ENCODE results near the gene SERTAD1. TPM values are rescaled to one million over a fixed set of nuclear protein-coding genes. Genes with fewer than 3 reads are reported as not detected.
"Not testable (repeated sequence)": the region's sequence is repeated elsewhere in the genome, so short reads cannot be mapped to it uniquely, and the experiment has no call there.

Gene SERTAD1, protein sequence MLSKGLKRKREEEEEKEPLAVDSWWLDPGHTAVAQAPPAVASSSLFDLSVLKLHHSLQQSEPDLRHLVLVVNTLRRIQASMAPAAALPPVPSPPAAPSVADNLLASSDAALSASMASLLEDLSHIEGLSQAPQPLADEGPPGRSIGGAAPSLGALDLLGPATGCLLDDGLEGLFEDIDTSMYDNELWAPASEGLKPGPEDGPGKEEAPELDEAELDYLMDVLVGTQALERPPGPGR
- total RNA-seq, result 4.7 TPM

DNA sequence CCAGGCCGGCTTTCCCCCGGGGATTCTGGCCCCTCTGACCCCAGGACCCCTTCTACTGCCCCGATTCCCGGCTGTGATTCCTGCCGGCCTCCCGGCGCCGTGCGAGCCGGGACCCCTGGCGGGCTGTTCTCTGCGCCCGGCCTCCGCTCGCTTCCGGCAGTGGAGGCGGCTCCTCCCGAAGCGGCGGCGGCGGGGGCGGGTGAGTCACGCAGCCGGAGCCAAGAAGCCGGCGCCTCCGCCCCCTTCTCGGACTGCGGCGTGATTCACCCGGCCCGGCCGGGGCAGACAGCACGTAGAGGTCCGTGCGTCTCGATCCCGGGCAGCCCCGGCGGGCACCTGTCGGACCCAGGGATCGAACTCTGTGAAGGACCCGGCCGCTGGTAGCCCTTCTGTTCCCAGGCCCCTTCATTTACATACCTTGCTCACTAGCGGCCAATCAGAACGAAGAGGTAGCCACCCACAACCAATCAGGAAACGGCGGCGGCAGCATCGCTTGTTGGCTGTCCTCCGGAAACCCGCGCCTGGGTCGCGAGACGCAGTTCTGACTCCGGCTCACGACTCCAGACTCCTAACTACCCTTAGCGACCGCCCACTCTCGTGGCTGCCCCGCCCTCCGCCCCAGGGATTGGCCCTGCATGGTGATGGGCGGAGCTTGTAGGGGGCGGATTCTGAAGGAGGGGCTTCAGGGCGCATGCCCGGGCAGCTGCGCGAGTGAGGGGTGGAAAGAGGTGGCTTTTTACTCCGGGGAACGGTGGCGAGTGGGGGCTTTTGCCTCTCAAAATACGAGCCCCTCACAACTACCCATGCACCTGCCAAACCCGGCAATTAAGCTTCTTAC is at the start of gene SERTAD1:
Gene SERTAD1, minus strand, starts transcription at position 543 of the 838 bp plus-strand sequence. CDS start 2,446 bp downstream, outside the sequence.
- DNase-seq (ENCODE audit: low spot score) (peak; percentile 100), ATAC-seq (peak; percentile 85)

DNA sequence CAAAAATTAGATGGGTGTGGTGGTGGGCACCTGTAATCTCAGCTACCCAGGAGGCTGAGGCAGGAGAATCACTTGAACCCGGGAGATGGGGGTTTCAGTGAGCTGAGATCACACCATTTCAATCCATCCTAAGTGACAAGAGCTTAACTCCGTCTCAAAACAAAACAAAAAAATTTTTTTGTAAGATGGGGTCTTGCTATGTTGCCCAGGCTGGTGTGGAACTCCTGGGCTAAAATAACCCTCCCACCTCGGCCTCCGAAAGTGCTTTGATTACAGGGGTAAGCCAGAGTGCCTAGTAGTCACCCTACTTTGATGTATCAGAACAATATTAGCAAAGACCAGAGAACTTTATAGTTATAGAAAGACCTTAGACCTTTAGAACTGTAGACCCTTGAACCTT is 48.9 kb upstream of the SERTAD1 start:
- no peak for DNase-seq (ENCODE audit: low spot score)
- ATAC-seq, result no peak

DNA sequence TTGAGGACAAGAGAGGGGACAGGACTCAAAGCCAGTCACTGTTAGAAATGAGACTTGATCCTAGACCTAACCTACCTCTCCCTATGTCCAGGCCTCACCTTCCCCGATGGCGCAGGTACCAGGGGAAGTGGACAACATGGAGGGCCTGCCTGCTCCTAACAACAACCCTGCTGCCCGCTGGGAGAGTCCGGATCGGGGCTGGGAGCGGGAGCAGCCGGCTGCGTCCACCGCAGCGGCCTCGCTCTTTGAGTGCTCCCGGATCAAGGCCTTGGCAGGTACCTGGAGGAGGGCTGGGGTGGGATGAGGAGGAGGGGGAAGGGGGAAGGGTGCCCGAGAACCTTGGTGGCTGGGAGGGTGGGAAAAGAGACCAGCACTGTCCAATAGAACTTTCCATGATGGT is 46.7 kb upstream of the SERTAD1 start:
- no peak for DNase-seq (ENCODE audit: low spot score)
- ATAC-seq, result no peak

DNA sequence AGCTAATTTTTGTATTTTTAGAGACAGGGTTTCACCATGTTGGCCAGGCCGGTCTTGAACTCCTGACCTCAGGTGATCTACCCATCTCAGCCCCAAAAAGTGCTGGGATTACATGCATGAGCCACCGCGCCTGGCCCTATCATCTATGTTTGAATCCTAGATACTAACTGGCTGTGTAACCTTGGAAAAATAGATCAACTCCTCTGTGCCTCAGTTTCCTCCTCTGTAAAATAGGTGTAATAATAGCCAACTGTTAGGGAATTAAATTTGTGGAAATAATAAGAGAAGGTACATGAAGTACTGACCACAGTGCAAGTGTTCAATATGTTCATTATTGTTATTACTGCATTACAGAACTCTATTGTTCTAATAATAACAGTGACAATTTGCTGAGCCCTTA is 45.3 kb upstream of the SERTAD1 start:
- no peak for ATAC-seq
- DNase-seq (ENCODE audit: low spot score), result no peak

DNA sequence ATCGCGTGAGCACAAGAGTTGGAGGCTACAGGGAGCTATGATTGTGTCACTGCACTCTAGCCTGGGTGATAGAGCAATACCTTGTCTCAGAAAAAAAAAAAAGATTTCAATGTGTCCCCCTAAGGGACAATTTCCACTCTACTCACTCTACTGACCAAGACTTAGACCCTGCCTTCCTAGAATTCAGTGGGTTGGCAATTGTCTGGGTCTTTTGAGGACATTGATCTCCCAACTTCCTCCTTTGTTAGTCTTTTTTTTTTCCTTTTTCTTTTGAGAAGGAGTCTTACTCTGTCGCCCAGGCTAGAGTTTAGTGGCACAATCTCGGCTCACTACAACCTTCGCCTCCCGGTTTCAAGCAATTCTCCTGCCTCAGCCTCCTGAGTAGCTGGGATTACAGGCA is 43.2 kb upstream of the SERTAD1 start:
- DNase-seq (ENCODE audit: low spot score) (no peak), ATAC-seq (no peak)

DNA sequence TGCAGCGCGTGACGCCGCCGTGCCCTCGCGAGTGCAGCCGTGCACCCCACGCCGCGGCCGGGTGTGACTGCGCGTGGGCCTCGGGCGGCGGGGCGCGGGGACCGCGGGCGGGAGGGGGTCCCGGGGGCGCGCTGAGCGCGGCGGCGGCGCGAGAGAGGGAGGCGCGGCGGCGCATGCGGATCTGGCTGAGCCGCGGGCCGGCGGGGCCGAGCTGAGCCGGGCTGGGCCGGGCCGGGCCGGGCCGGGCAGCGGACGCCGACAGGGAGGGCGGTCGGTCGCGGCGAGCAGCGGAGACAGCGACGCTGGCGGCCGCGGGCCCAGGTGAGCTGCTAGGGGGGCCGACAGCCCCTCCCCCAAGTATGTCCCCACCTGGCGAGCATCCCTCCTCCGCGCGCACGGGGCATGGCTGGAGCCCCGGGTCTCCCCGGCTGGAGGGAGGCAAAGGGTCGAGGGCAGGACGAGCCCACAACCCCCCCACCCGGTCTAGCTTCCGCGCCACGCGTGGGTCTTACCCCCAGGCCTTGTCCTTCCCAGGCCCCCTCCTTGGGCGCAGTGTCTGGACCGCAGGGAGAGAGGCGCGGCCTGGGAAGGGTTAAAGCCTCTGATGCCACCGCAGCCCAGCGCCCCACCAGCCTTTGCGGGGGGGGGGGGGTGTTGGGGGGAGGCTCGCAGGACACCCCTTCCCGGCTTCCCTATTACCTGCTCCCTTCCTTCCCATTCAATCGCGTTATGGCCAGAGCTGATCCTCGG is 41.4 kb upstream of the SERTAD1 start, which contains the start of gene SPTBN4:
Gene SPTBN4, plus strand, starts transcription at position 17 of the 750 bp plus-strand sequence. CDS start 5,621 bp downstream, outside the sequence.
- ATAC-seq (no peak), DNase-seq (ENCODE audit: low spot score) (no peak)

DNA sequence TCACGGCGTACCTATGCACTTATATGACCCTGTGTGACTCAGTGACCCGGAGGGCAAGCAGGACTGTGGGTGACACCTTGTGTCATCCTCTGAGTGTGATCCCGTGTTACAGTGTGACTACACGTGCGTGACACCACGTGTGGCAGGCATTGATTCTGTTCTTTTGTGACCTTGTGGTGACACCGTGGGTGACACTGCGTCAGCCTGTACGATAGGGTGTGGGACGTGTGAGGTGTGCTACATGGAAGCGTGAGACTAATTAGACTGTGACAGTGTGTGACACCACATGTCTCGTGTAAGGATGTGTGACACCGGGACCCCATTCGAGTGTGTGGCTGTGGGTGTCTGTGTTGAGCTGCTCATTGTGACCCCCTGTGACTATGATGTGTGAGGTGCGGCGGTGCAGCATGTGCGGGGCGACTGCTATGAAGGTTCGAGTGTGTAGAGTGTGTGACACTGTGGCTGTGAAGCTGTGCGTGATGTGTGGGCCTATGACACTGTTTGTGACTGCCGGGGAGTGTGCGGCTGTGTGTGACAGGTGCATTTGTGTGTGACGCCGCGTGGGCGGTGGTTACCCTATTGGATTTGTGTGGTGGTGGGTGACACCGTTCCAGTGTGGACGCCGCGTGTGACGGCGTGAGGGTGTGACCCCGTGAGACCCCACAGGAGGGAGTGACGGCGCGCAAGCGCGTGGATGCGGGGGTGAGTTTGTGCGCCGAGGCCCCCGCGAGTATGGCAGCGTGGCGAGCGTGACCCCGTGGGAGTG is 40.6 kb upstream of the SERTAD1 start:
- peak; percentile 10 for ATAC-seq
- DNase-seq (ENCODE audit: low spot score), result peak; percentile 60

DNA sequence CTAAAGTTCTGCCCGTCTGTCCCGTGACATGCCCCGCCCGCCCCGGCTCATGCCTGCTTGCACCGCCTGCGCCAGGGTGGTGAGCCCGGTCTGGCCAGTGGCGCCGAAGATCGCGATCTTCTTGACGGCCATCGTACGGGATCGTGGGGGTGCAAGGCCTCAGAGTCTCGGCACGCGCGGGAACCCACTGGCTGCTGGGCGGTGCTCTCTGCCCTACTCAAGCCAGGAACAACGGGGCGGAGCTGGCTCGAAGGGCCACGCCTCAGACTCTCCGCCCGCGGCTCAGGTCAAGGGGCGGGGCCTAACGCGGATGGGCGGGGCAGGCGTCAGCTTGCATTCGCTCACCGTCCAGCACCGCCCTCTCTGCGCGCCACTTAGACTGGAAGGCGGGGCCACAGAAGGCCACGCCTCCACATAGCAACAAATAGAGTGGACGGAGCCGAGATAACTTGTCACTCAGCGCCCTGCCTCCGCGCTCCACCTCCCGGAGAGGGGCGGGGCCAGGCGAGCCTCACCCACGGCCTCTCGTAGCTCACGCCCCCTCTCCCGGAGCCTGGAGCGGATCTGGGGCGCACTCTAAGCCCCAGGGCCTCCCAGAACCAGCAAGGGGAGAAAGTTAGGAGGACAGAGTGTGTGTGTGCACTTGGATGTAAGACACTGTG is 39.9 kb upstream of the SERTAD1 start, which contains the start of gene BLVRB:
Gene BLVRB, minus strand, starts transcription at position 189 of the 662 bp plus-strand sequence. Its CDS starts 57 bp downstream, at position 132.
- DNase-seq (ENCODE audit: low spot score), result peak; percentile 100
- ATAC-seq, result peak; percentile 86

DNA sequence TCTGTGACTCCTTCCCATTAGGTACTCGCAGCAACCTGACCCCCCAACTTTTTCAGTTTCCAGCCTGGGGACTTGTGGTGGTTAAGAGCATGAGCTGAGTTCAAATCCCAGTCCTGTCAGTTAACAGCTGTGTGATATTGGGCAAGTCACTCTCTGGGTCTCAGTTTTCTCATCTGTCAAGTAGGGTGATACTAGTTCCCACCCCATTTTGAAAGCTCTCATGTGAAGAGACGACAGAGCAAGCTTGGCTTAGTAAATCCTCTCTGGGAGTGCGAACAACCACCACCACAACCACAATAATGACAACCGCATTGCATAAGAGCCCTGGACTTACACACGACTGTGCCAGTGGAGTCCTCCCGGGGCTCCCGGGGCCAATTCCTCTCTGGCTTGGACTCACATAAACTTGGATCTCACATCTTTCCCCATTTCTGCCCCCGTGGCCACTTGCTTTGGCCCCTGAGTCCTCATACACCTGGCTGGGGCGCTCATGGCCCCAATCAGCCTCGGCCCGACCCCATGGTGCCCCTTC is 39.3 kb upstream of the SERTAD1 start:
- ATAC-seq (peak; percentile 45), DNase-seq (ENCODE audit: low spot score) (no peak)

DNA sequence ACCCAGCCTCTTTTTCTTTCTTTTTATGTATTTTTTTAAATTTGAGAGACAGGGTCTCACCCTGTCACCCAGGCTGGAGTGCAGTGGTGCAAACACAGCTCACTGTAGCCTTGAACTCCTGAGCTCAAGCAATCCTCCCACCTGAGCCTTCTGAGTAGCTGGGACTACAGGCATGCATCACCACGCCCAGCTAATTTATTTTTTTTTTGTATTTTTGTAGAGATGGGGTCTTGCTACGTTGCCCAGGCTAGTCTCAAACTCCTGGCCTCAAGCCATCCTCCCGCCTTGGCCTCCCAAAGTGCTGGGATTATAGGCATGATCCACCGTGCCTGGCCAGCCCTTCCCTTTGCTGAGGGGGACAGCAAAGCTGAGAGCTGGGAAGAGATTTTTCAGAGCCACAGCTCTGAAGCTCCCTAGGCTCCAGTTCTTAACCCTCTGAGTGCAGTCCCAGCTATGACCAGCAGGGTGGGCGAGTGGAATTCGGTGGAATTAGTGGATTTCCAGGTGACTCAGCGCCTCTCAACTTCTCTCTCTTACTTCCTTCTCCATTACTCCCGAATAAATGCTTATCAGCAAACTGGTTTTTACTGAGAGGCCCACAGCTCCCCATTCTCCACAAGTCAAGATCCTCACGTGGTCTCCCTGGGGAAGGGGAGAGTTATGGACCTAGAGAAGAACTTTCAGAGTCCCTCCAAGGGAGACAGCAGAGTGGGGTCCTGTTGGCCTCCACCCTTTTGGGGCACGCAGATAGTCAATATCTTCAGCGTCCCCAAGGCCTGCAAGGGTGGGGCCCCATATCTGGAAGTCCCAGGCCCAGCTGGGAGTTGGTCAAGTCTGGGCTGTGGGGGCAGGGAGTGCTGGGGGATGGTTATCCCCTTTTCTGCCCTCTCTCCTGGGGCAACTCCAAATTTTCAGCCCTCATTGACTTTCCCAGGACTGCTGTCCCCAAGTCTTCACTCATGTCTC is 38.5 kb upstream of the SERTAD1 start:
- ATAC-seq (peak; percentile 45), DNase-seq (ENCODE audit: low spot score) (peak; percentile 83)

DNA sequence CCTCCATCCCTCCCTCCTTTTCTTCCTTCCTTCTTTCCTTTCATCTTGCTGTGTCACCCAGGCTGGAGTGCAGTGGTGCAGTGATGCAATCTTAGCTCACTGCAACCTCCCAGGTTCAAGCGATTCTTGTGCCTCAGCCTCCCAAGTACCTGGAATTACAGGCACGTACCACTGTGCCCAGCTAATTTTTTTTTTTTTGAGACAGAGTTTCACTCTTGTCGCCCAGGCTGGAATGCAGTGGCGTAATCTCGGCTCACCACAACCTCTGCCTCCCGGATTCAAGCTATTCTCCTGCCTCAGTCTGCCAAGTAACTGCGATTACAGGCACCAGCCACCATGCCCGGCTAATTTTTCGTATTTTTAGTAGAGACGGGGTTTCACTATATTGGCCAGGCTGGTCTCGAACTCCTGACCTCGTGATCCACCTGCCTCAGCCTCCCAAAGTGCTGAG is 37.8 kb upstream of the SERTAD1 start:
- not testable (repeated sequence) for DNase-seq (ENCODE audit: low spot score); ATAC-seq

DNA sequence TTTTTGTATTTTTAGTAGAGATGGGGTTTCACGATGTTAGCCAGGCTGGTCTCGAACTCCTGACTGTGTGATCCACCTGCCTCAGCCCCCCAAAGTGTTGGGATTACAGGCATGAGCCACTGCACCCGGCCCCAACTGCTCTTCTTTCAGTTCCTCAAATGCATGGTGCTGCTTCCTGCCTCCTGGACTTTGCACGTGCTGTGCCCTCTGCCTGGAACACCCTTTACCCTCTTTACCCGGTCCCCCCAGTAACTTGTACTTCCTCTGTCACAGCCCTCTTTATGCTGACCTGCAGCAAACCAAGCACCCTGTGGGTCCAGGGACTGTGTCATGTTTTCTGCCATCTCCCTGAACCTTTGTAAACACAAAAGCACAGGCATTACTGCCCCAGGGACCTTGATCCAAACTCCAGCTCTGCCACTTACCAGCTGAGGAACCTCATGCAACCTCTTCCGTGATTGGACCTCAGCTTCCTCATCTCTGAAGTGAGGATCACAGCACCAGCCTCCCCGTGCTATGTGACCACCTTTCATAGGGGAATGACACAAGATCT is 36.0 kb upstream of the SERTAD1 start:
- ATAC-seq (peak; percentile 14), DNase-seq (ENCODE audit: low spot score) (peak; percentile 65)

DNA sequence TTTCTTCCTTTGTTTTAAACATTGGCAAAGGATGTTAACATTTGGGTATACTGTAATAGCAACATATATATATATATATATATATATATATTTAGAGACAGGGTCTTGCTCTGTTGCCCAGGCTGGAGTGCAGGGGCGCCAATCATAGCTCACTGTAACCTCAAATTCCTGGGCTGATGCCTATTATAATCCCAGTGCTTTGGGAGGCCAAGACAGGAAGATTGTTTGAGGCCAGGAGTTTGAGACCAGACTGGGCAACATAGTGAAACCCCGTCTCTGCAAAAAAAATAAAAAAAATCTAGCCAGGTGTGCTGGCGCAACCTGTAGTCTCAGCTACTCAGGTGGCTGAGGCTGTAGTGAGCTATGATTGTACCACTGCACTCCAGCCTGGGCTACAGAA is 34.4 kb upstream of the SERTAD1 start:
- no peak for ATAC-seq
- no peak for DNase-seq (ENCODE audit: low spot score)

DNA sequence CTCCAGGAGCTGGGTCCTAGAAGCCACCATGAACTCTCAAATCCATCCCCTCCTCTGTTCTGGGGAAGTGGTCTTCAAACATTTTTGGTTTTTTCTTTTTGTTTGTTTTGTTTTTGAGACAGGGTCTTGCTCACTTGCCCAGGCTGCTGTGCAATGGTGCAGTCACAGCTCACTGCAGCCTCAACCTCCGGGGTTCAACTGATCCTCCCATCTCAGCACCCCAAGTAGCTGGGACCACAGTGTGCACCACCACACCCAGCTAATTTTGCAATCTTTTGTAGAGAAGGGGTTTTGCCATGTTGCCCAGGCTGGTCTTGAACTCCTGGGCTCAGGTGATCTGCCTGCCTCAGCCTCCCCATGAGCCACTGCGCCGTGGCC is 32.8 kb upstream of the SERTAD1 start:
- no peak for ATAC-seq

DNA sequence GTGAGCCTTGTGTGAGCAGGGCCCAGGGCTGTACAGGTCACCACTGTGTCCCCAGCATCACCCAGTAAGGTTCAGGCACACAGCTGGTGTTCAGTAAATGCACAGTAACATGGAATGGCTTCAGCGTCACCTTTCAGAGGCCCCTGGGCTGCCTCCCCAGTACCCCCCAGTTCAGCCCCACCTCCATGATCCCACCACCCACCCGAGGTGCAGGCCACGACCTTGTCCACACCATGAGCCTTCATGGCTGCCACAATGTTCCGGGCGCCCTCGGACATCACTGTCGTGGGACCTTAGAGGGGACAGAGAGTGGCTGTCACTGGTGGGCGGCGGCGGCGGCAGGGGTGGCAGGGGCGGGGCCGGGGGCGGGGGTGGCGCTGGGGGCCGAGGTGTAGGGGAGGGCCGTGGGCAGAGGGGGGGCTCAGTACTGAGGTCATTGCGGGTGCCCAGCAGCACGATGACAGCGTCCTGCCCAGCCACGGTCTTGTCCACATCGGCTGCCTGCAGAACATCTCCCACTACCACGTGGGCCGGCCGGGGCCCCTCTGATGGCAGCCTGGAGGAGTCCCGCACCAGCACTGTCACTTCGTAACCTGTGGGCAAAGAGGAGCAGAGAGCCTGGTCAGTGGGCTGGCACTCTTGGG is 32.3 kb upstream of the SERTAD1 start:
- DNase-seq (ENCODE audit: low spot score) (no peak), ATAC-seq (no peak)

More for the DNA sequence above, 32.8 kb upstream of the SERTAD1 start:
- no peak for DNase-seq (ENCODE audit: low spot score)

DNA sequence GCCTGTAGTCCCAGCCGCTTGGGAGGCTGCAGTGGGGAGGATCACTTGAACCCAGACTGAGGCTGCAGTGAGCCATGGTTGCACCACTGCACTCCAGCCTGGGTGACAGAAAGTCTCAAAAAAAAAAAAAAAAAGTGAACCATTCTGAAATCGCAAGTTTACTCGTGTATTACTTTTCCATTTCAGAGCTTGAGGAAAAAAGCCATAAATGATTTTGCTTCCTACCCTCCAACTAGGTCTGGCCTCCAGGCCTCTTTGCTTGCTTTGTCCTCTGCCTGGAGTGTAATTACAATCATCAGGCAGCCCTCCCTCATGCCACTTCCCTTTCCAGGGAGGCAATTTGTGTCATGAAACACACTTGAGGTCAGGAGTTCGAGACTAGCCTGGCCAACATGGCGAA is 31.3 kb upstream of the SERTAD1 start:
- no peak for ATAC-seq
- DNase-seq (ENCODE audit: low spot score), result no peak

DNA sequence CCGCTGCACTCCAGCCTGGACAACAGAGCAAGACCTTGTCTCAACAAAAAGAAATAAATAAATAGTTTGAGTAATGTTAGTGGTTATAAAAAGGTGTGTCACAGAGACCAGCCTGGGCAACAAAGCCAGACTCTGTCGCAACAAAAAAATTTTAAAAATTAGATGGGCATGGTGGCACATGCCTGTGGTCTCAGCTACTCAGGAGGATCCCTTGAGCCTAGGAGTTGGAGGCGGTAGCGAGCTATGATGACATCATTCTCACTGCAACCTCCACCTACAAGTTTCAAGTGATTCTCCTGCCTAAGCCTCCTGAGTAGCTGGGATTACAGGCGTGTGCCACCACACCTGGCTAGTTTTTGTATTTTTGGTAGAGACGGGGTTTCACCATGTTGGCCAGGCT is 28.2 kb upstream of the SERTAD1 start:
- DNase-seq (ENCODE audit: low spot score); ATAC-seq: not testable (repeated sequence)
